Stimulated activated CD4-positive, alpha-beta T cell treated with anti-CD3 and anti-CD28 coated beads, TNF-alpha, amount 100 ng/mL, for 24 hours (primary cell): ENCODE data around the gene PRDM15.

Source experiments
- DNase-seq, 3 experiments: peaks; one replicate each; pipeline ENCODE4 v3.0.0-alpha.2; 2020; ENCODE audit warnings: low read depth in 3 of 3

Gene PRDM15

GRCh38 chr21:41764558-41765419, 114.4 kb downstream of the PRDM15 start:
- DNase-seq: no peak

GRCh38 chr21:41763996-41764395, 115.1 kb downstream of the PRDM15 start:
- no peak for DNase-seq

- no peak for DNase-seq
Measured at GRCh38 chr21:41763398-41763931, 115.7 kb downstream of the PRDM15 start.

GRCh38 chr21:41762753-41763152, 116.4 kb downstream of the PRDM15 start:
- DNase-seq: no peak

- DNase-seq: no peak
Measured at GRCh38 chr21:41761934-41762635, 117.1 kb downstream of the PRDM15 start.

GRCh38 chr21:41761211-41761933, 117.8 kb downstream of the PRDM15 start:
- DNase-seq: no peak

GRCh38 chr21:41760411-41760810, 118.7 kb downstream of the PRDM15 start:
- no peak for DNase-seq

GRCh38 chr21:41759926-41760325, 119.2 kb downstream of the PRDM15 start:
- DNase-seq: no peak

GRCh38 chr21:41759214-41759840, 119.8 kb downstream of the PRDM15 start:
- DNase-seq: no peak

GRCh38 chr21:41758550-41758949, 120.6 kb downstream of the PRDM15 start:
- DNase-seq: no peak

- DNase-seq: no peak
Measured at GRCh38 chr21:41755934-41756773, 123.0 kb downstream of the PRDM15 start.

- no peak for DNase-seq
Measured at GRCh38 chr21:41755258-41755933, 123.7 kb downstream of the PRDM15 start.

- no peak for DNase-seq
Measured at GRCh38 chr21:41754479-41754891, 124.7 kb downstream of the PRDM15 start.

- DNase-seq: no peak
Measured at GRCh38 chr21:41753006-41753898, 125.9 kb downstream of the PRDM15 start.

- DNase-seq: no peak
Measured at GRCh38 chr21:41752231-41752681, 126.9 kb downstream of the PRDM15 start.

GRCh38 chr21:41751611-41752011, 127.5 kb downstream of the PRDM15 start:
- no peak for DNase-seq

GRCh38 chr21:41750532-41751151, 128.5 kb downstream of the PRDM15 start:
- no peak for DNase-seq

GRCh38 chr21:41750051-41750450, 129.1 kb downstream of the PRDM15 start:
- DNase-seq: no peak

GRCh38 chr21:41749286-41749685, 129.9 kb downstream of the PRDM15 start:
- DNase-seq: no peak
